K562 (cell line): ENCODE data around the gene JAG2. TPM values are rescaled to one million over a fixed set of nuclear protein-coding genes. Genes with fewer than 3 reads are reported as not detected.

ENCODE experiments used
- ATAC-seq: fragments of 200-7000 bp; cut with Tn5 transposase; 3 replicates; pipeline ENCODE4 v1.9.1; 2020; ENCODE audit warnings: moderate library complexity
- BruUV-seq: library from RNA; stranded (reverse); fragments of 400-500 nt; replicated peaks from 2 replicates; lab custom pipeline; 2021; lab: Mats Ljungman, UMichigan
- CTCF ChIA-PET: fragments of 300-600 bp; formaldehyde crosslinking; extraction: SDS; loops from one replicate; lab custom pipeline; 2021; ENCODE audit warnings: low intra/inter-chr PET ratio; lab: Yijun Ruan, JAX
- POLR2A ChIA-PET: fragments of 300-600, 350-650 bp; sonication (Branson Sonifier 250); formaldehyde crosslinking; extraction: SDS; loops from one replicate; lab custom pipeline; 2021; ENCODE audit warnings: antibody characterized with exemption, inconsistent platforms; lab: Yijun Ruan, JAX
- DNase-seq, 4 experiments: peaks; one replicate each; pipeline versions ENCODE4 v3.0.0 to v3.0.0-alpha.2; 2011 to 2018; ENCODE audit warnings: low spot score in 3 of 4, mixed read lengths in 3 of 4; ENCODE audit errors: extremely low read depth in 1 of 4
- FAIRE-seq: peaks from 2 replicates; lab custom pipeline; 2011; peaks lifted over from hg19 to GRCh38; lab: Jason Lieb, UNC
- H2AFZ ChIP-seq: 2 replicates; pipeline ENCODE4 v1.6.0; 2011; ENCODE audit warnings: low read depth, low read length, control low read depth, inconsistent platforms
- H3K27ac ChIP-seq: fragments of 200-600 bp; 3 replicates; pipeline ENCODE4 v1.8.0; 2011; ENCODE audit warnings: low read depth, mild to moderate bottlenecking, control low read depth, inconsistent platforms, low read length, moderate library complexity, mixed read lengths; ENCODE audit errors: extremely low read depth
- H3K27me3 ChIP-seq, 2 experiments: fragments of 300-600 bp in 1 of 2; 2 replicates in 1 of 2; 3 replicates in 1 of 2; pipeline versions ENCODE4 v1.6.0 to v1.8.0; 2011; ENCODE audit warnings: inconsistent platforms in 2 of 2, low read length in 2 of 2, mild to moderate bottlenecking in 1 of 2, mixed read lengths in 1 of 2, moderate library complexity in 1 of 2; ENCODE audit not compliant: control insufficient read depth in 2 of 2, insufficient read depth in 2 of 2
- H3K36me3 ChIP-seq: fragments of 300-600 bp; 3 replicates; pipeline ENCODE4 v1.8.0; 2011; ENCODE audit warnings: mild to moderate bottlenecking, low read length, inconsistent platforms; ENCODE audit not compliant: control insufficient read depth, insufficient read depth
- H3K4me1 ChIP-seq, 2 experiments: fragments of 200-600 bp in 1 of 2; replicated peaks in 1 of 2; 2 replicates in 1 of 2; 3 replicates in 1 of 2; pipeline versions ENCODE4 v1.5.1 to v1.8.0; 2011; ENCODE audit warnings: inconsistent platforms in 2 of 2, low read length in 2 of 2, mild to moderate bottlenecking in 1 of 2, mixed read lengths in 1 of 2, moderate library complexity in 1 of 2; ENCODE audit not compliant: control insufficient read depth in 2 of 2, insufficient read depth in 2 of 2
- H3K4me2 ChIP-seq: 2 replicates; pipeline ENCODE4 v1.6.1; 2011; ENCODE audit warnings: low read length, control low read depth, inconsistent platforms, mixed read lengths; ENCODE audit not compliant: insufficient read depth
- H3K4me3 ChIP-seq: fragments of 200-600 bp; sonication (generic), shearing (Covaris generic); 2 replicates; pipeline ENCODE4 v1.5.1; 2016; ENCODE audit warnings: control low read depth, inconsistent platforms
- H3K79me2 ChIP-seq: fragments of 200-600 bp; 3 replicates; pipeline ENCODE4 v1.8.0; 2011; ENCODE audit warnings: low read length, inconsistent platforms; ENCODE audit not compliant: control insufficient read depth, insufficient read depth
- H3K9ac ChIP-seq, 2 experiments: 2 replicates each; pipeline versions ENCODE4 v1.6.0 to v1.6.1; 2011; ENCODE audit warnings: low read depth in 2 of 2, low read length in 2 of 2, control low read depth in 1 of 2, inconsistent platforms in 1 of 2, mild to moderate bottlenecking in 1 of 2, mixed read lengths in 1 of 2; ENCODE audit not compliant: insufficient read depth in 1 of 2
- H3K9me1 ChIP-seq: one replicate; pipeline ENCODE4 v1.6.0; 2011; ENCODE audit warnings: inconsistent platforms, mild to moderate bottlenecking, low read length, moderate library complexity; ENCODE audit not compliant: control insufficient read depth, insufficient read depth
- H3K9me3 ChIP-seq: replicated peaks from 2 replicates; pipeline ENCODE4 v1.5.1; 2011; ENCODE audit warnings: low read depth, low read length, inconsistent platforms; ENCODE audit not compliant: control insufficient read depth, insufficient read depth
- H4K20me1 ChIP-seq: replicated peaks from 2 replicates; pipeline ENCODE4 v1.6.1; 2011; ENCODE audit warnings: low read length, inconsistent platforms, mixed read lengths; ENCODE audit not compliant: control insufficient read depth, insufficient read depth
- KAT7 ChIP-seq: sonication (generic); formaldehyde crosslinking; IDR thresholded peaks from 2 replicates; pipeline ENCODE4 v1.8.0; 2022; ENCODE audit warnings: missing genetic modification reagents, mild to moderate bottlenecking, borderline replicate concordance
- ZBTB1 ChIP-seq: sonication (generic); formaldehyde crosslinking; IDR thresholded peaks from 2 replicates; pipeline ENCODE4 v1.8.1; 2023; ENCODE audit warnings: missing genetic modification reagents, low read depth, mild to moderate bottlenecking, borderline replicate concordance
- ZNF551 ChIP-seq: fragments of 250-450 bp; sonication (Bioruptor Pico); IDR thresholded peaks from 2 replicates; pipeline ENCODE4 v1.5.0; 2021; ENCODE audit warnings: mild to moderate bottlenecking, moderate library complexity
- WGBS: fragments of 100-300 bp; shearing (Covaris generic); methylation state at CpG from one replicate; pipeline ENCODE4 v1.1.6; 2016; ENCODE audit warnings: low coverage, mixed read lengths; ENCODE audit not compliant: insufficient coverage; ENCODE audit errors: missing lambda C conversion rate; 5-methylcytosine and 5-hydroxymethylcytosine counted together
- in situ Hi-C: fragments of 300-500 bp; cut with MboI; formaldehyde crosslinking; loops from 4 replicates; pipeline ENCODE4 v1.15.0; 2018; ENCODE audit warnings: inconsistent platforms, mixed read lengths
- intact Hi-C: fragments of 100-400 bp; cut with micrococcal nuclease; formaldehyde crosslinking; loops from 2 replicates; pipeline ENCODE4 v1.14.2; 2022
- polyA plus RNA-seq, 8 experiments: library from polyadenylated mRNA; depleted of rRNA in 4 of 8; stranded (reverse) in 5 of 8; unstranded in 3 of 8; fragments of >200 nt; fragmentation: Nextera tagmentation in 2 of 8; fragmentation: Illumina TruSeq in 1 of 8; extraction: Ambion mirVana in 2 of 8; extraction: Trizol in 1 of 8; gene quantifications; 2 replicates each; pipeline versions ENCODE4 v1.2.1 to v1.2.3, GENCODE V29; 2011 to 2014; ENCODE audit warnings: inconsistent platforms in 1 of 8, missing spikeins in 1 of 8
- total RNA-seq, 7 experiments: library from RNA; depleted of rRNA in 6 of 7; stranded (reverse); fragments of >200 nt in 6 of 7; fragmentation: Illumina TruSeq in 2 of 7; extraction: Trizol in 2 of 7; gene quantifications; 2 replicates each; pipeline versions ENCODE4 v1.2.1 to v1.2.3, GENCODE V29; 2011 to 2021; ENCODE audit warnings: low replicate concordance in 1 of 7
- TF ChIP-seq, protein P1 (sequence below): fragments of 250-450 bp; sonication (Bioruptor Pico); IDR thresholded peaks from 2 replicates; pipeline ENCODE4 v1.5.1; 2021; ENCODE audit warnings: mild to moderate bottlenecking
- TF ChIP-seq, protein P2 (sequence below): fragments of 250-450 bp; sonication (Bioruptor Pico); IDR thresholded peaks from 2 replicates; pipeline ENCODE4 v1.8.0; 2022; ENCODE audit warnings: moderate library complexity, mild to moderate bottlenecking, inconsistent platforms

JAG2 gene
- total and polyA plus RNA-seq, 9 of the 15 experiments (the other 6 are each of a cell fraction or from before 2014, with no cell fraction given), result 0.25 to 48.4 (median 8.6) TPM

DNA sequence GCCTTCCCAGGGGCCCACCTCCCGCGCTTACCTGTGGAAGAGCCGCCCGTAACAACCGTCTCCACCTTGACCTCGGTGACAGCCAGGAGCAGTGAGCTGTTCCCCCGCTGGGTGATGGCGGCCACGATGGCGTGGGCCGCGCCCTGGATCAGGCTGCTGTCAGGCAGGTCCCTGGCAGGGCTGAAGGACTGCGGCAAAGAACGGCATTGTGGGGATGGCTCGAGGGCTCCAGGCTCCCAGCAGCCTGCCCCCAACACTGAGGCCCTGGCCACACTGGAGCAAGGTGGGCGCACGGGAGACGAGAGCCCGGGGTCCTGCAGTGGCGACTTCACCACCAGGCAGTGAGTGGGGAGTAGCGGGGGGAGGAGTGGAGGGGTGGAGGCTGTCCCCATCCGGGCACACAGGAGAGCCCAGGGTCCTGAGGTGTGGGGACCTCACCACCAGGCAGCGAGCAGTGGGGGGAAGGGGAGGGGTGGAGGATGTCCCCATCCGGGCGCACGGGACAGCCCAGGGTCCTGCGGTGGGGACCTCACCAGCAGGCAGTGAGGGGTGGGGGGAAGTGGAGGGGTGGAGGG lies 25.0 kb downstream of the JAG2 start:
- H3K27me3 ChIP-seq, result no peaks in the 10 kb centered on the region
- no peak for ATAC-seq
- peaks cover 49% of the 10 kb centered on the region; the same call in 1 of the 3 replicates for H3K36me3 ChIP-seq
- intact Hi-C loops, result no loop called here
- WGBS, result 100% methylated on average over 8 of the region's 27 CpGs
- H3K9ac ChIP-seq, result no peak overlapping the region
- no peaks in the 10 kb centered on the region for H3K9me3 ChIP-seq
- no peak overlapping the region for H3K27ac ChIP-seq
- H3K9me1 ChIP-seq, result no peaks in the 10 kb centered on the region
- H3K79me2 ChIP-seq, result no peaks in the 10 kb centered on the region
- POLR2A ChIA-PET, result no interaction called here
- DNase-seq, result no peak
- no peak overlapping the region for H2AFZ ChIP-seq
- H3K4me2 ChIP-seq, result no peak overlapping the region
- TF ChIP-seq KAT7 (CRISPR knock-in tag) (no peak), ZNF551 (no peak), ZBTB1 (no peak)
- TF ChIP-seq, protein P1, sequence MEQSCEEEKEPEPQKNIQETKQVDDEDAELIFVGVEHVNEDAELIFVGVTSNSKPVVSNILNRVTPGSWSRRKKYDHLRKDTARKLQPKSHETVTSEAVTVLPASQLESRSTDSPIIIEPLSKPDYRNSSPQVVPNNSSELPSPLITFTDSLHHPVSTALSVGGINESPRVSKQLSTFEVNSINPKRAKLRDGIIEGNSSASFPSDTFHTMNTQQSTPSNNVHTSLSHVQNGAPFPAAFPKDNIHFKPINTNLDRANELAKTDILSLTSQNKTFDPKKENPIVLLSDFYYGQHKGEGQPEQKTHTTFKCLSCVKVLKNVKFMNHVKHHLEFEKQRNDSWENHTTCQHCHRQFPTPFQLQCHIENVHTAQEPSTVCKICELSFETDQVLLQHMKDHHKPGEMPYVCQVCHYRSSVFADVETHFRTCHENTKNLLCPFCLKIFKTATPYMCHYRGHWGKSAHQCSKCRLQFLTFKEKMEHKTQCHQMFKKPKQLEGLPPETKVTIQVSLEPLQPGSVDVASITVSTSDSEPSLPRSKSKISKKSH, result no peak
- TF ChIP-seq, protein P2, sequence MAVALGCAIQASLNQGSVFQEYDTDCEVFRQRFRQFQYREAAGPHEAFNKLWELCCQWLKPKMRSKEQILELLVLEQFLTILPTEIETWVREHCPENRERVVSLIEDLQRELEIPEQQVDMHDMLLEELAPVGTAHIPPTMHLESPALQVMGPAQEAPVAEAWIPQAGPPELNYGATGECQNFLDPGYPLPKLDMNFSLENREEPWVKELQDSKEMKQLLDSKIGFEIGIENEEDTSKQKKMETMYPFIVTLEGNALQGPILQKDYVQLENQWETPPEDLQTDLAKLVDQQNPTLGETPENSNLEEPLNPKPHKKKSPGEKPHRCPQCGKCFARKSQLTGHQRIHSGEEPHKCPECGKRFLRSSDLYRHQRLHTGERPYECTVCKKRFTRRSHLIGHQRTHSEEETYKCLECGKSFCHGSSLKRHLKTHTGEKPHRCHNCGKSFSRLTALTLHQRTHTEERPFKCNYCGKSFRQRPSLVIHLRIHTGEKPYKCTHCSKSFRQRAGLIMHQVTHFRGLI, result no peak
- CTCF ChIA-PET, result interaction anchor here (0.5 kb wide), 1 partner anchor 126 kb away, joined by 6 read pairs; no protein-coding TSS in a partner anchor
- BruUV-seq, result no TSS peak
- in situ Hi-C loops, result no loop called here
- peaks cover 0 to 2% of the 10 kb centered on the region in 2 experiments; a peak in 1 of 5 replicates for H3K4me1 ChIP-seq
- FAIRE-seq, result no peak
- no peaks in the 10 kb centered on the region for H4K20me1 ChIP-seq
- H3K4me3 ChIP-seq, result no peak overlapping the region
